GM10266 (cell line): ENCODE measurements around the gene PCDHB8.
"Not testable (repeated sequence)": the region's sequence is repeated elsewhere in the genome, so short reads cannot be mapped to it uniquely, and the experiment has no call there.

ENCODE experiments used
- DNase-seq: peaks from one replicate; pipeline ENCODE4 v3.0.0; 2012; ENCODE audit errors: extremely low spot score
- TF ChIP-seq, protein P1 (sequence below): IDR thresholded peaks from 2 replicates; pipeline ENCODE4 v1.5.1; 2012; ENCODE audit warnings: mild to moderate bottlenecking, low read depth; ENCODE audit not compliant: control insufficient read depth, insufficient read depth; ENCODE audit errors: missing control alignments

PCDHB8 gene

DNA sequence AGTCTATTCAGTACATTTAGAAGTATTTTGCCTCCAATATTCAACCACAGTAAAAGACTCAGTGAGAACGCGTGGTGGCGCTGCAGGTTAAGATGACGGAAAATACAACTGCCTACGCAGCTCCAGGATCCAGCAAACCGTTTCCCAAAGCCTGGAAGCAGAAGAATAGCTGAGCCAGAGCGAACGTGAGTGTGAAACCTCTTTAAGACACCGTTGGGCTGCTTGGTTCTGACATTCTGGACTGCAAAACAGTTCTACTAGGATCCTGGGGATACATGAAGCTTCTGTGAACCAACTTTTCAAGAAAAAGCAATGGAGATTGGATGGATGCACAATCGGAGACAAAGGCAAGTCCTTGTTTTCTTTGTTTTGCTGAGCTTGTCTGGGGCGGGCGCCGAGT lies 4.7 kb downstream of the PCDHB8 start, which contains the start of gene PCDHB16:
TSS of gene PCDHB16 (plus strand) at position 140 of the 400 bp plus-strand sequence. CDS start at position 313, 173 bp downstream.
- TF ChIP-seq, protein P1, sequence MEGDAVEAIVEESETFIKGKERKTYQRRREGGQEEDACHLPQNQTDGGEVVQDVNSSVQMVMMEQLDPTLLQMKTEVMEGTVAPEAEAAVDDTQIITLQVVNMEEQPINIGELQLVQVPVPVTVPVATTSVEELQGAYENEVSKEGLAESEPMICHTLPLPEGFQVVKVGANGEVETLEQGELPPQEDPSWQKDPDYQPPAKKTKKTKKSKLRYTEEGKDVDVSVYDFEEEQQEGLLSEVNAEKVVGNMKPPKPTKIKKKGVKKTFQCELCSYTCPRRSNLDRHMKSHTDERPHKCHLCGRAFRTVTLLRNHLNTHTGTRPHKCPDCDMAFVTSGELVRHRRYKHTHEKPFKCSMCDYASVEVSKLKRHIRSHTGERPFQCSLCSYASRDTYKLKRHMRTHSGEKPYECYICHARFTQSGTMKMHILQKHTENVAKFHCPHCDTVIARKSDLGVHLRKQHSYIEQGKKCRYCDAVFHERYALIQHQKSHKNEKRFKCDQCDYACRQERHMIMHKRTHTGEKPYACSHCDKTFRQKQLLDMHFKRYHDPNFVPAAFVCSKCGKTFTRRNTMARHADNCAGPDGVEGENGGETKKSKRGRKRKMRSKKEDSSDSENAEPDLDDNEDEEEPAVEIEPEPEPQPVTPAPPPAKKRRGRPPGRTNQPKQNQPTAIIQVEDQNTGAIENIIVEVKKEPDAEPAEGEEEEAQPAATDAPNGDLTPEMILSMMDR = no peak
- no peak for DNase-seq

DNA sequence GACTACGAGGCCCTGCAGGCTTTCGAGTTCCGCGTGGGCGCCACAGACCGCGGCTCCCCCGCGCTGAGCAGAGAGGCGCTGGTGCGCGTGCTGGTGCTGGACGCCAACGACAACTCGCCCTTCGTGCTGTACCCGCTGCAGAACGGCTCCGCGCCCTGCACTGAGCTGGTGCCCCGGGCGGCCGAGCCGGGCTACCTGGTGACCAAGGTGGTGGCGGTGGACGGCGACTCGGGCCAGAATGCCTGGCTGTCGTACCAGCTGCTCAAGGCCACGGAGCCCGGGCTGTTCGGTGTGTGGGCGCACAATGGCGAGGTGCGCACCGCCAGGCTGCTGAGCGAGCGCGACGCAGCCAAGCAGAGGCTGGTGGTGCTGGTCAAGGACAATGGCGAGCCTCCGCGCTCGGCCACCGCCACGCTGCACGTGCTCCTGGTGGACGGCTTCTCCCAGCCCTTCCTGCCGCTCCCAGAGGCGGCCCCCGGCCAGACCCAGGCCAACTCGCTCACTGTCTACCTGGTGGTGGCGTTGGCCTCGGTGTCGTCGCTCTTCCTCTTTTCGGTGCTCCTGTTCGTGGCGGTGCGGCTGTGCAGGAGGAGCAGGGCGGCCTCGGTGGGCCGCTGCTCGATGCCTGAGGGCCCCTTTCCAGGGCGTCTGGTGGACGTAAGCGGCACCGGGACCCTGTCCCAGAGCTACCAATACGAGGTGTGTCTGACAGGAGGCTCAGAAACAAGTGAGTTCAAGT lies 6.7 kb downstream of the PCDHB8 start:
- DNase-seq = not testable (repeated sequence)

DNA sequence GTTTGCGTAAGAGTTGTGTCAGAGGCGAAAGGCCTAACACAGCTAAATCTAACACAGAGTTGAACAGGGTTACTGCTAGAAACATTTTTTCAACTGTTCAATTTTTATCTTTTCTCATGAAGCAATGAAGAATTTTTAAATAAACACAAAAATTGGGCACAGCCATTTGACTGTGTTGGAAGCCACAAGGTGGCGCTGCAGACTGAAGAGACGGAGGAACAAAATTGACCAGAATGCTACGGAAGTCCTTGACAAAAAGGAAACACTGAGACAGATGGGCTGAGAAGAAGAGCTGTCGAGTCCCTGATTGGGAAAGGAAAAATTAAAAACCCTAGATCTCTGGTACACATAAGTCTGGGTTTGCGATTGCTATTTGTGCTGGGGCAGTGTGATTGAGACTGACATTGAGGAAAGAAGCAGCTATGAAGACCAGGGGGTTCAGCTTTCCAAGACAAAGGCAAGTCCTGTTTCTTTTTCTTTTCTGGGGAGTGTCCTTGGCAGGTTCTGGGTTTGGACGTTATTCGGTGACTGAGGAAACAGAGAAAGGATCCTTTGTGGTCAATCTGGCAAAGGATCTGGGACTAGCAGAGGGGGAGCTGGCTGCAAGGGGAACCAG lies 9.4 kb downstream of the PCDHB8 start, which contains the start of gene PCDHB9:
TSS of gene PCDHB9 (plus strand) at position 265 of the 616 bp plus-strand sequence. CDS start at position 423, 158 bp downstream.
- TF ChIP-seq, protein P1 = peak; percentile 27
- peak; percentile 42 for DNase-seq

DNA sequence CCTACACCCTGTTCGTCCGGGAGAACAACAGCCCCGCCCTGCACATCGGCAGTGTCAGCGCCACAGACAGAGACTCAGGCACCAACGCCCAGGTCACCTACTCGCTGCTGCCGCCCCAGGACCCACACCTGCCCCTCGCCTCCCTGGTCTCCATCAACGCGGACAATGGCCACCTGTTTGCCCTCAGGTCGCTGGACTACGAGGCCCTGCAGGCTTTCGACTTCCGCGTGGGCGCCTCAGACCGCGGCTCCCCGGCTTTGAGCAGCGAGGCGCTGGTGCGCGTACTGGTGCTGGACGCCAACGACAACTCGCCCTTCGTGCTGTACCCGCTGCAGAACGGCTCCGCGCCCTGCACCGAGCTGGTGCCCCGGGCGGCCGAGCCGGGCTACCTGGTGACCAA lies 11.1 kb downstream of the PCDHB8 start:
- DNase-seq = not testable (repeated sequence)

DNA sequence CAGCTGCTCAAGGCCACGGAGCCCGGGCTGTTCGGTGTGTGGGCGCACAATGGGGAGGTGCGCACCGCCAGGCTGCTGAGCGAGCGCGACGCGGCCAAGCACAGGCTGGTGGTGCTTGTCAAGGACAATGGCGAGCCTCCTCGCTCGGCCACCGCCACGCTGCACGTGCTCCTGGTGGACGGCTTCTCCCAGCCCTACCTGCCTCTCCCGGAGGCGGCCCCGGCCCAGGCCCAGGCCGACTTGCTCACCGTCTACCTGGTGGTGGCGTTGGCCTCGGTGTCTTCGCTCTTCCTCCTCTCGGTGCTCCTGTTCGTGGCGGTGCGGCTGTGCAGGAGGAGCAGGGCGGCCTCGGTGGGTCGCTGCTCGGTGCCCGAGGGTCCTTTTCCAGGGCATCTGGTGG lies 11.5 kb downstream of the PCDHB8 start:
- not testable (repeated sequence) for DNase-seq

DNA sequence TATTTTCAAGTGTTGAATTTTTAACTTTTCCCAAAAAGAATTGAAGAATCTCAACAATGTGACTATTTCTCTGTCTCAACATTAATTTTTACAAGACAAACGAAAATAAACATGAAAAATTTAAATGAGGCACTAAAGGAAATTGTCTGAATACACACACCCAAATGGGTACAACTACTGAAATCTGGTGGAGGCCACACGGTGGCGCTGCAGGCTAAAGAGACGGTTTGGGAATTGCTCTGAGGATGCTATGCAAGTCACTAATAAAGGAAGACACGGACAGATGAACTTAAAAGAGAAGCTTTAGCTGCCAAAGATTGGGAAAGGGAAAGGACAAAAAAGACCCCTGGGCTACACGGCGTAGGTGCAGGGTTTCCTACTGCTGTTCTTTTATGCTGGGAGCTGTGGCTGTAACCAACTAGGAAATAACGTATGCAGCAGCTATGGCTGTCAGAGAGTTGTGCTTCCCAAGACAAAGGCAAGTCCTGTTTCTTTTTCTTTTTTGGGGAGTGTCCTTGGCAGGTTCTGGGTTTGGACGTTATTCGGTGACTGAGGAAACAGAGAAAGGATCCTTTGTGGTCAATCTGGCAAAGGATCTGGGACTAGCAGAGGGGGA lies 14.6 kb downstream of the PCDHB8 start, which contains the start of gene PCDHB10:
TSS of gene PCDHB10 (plus strand) at position 244 of the 616 bp plus-strand sequence. CDS start at position 444, 200 bp downstream.
- TF ChIP-seq, protein P1 = peak; percentile 20
- DNase-seq = no peak

DNA sequence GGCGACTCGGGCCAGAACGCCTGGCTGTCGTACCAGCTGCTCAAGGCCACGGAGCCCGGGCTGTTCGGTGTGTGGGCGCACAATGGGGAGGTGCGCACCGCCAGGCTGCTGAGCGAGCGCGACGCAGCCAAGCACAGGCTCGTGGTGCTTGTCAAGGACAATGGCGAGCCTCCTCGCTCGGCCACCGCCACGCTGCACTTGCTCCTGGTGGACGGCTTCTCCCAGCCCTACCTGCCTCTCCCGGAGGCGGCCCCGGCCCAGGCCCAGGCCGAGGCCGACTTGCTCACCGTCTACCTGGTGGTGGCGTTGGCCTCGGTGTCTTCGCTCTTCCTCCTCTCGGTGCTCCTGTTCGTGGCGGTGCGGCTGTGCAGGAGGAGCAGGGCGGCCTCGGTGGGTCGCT lies 16.7 kb downstream of the PCDHB8 start:
- DNase-seq = not testable (repeated sequence)

DNA sequence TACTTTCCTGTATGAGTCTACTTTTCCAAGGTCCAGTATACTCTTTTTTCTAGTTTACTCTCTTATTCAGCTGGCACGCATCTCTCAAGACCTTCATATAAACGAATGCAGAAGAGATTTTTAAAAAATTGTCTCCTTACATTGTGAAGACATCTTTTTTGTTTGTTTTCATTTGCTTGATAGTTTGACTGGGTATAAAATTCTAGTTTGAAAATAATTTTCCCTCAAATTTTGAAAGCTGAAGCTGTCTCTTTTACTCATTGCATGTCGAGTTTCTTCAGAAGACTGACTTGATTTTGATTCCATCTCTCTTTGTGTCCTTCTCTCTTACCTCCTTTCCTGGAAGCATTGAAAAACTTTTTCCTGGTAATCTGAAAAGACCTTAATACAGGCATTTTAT lies 18.8 kb downstream of the PCDHB8 start:
- DNase-seq = no peak
- TF ChIP-seq, protein P1 = no peak

DNA sequence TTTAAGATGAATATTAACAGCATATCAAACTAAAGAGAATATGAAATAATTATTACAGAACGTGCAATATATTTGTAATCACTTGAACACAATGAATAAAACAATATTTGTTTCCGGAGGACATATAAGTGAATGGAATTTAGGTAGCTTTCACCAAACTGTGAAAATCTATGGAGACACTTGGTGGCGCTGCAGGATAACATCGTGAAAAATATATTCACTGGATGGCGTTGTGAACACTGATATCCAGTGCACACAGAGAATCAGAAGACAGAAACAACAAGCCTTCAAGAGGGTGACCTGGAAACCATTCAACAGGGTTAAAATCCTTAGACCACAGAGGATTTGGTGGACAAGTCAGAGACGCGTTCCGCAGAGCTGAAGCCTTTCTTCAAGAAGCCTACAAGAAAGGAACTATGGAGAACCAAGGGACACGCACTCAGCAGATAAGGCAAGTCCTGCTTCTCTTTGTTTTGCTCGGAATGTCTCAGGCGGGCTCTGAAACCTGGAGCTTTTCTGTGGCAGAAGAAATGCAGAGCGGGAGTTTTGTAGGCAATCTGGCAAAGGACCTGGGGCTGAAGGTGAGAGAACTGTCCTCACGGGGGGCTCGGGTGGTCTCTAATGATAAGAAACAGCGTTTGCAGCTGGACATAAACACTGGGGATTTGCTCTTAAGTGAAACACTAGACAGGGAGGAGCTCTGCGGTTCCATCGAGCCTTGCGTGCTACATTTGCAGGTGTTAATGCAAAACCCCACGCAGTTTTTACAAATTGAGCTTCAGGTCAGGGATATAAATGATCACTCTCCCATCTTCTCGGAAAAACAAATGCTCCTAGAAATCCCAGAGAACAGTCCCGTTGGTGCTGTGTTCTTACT lies 22.0 kb downstream of the PCDHB8 start, which contains the start of gene PCDHB11:
TSS of gene PCDHB11 (plus strand) at position 269 of the 877 bp plus-strand sequence. CDS start at position 417, 148 bp downstream.
- TF ChIP-seq, protein P1 = no peak
- DNase-seq = no peak

DNA sequence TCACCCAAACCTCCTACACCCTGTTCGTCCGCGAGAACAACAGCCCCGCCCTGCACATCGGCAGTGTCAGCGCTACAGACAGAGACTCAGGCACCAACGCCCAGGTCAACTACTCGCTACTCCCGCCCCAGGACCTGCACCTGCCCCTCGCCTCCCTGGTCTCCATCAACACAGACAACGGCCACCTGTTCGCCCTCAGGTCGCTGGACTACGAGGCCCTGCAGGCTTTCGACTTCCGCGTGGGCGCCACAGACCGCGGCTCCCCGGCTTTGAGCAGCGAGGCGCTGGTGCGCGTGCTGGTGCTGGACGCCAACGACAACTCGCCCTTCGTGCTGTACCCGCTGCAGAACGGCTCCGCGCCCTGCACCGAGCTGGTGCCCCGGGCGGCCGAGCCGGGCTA lies 23.5 kb downstream of the PCDHB8 start:
- DNase-seq = not testable (repeated sequence)

DNA sequence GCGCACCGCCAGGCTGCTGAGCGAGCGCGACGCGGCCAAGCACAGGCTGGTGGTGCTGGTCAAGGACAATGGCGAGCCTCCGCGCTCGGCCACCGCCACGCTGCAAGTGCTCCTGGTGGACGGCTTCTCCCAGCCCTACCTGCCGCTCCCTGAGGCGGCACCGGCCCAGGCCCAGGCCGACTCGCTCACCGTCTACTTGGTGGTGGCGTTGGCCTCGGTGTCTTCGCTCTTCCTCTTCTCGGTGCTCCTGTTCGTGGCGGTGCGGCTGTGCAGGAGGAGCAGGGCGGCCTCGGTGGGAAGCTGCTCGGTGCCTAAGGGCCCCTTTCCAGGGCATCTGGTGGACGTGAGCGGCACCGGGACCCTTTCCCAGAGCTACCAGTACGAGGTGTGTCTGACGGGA lies 24.1 kb downstream of the PCDHB8 start:
- not testable (repeated sequence) for DNase-seq
